Measurements from ENCODE around the gene IL13.

IL13 gene

GRCh38 chr5:132677682-132678400 is 19.9 kb downstream of the IL13 start:
- Histone ChIP-seq H3K36me3 (ENCODE audit: control insufficient read depth, insufficient read depth, low read length) (no peaks in the 10 kb centered on the region), H3K27me3 (ENCODE audit: control insufficient read depth, insufficient read depth, low read length) (no peaks in the 10 kb centered on the region), H3K9me3 (ENCODE audit: control insufficient read depth, low read length) (no peaks in the 10 kb centered on the region), H3K4me1 (no peaks in the 10 kb centered on the region), H3K9ac (no peak overlapping the region), H3K79me2 (no peaks in the 10 kb centered on the region), H3K4me2 (ENCODE audit: low read length) (no peak overlapping the region), H3K4me3 (ENCODE audit: low read depth, low read length) (no peak overlapping the region), H2AFZ (no peak overlapping the region), H3K27ac (no peak overlapping the region)
- TF ChIP-seq CTCF (IDR thresholded peaks at IDR 0.05): no peak

- no peak for TF ChIP-seq CTCF (IDR thresholded peaks at IDR 0.05)
- H3K4me2 ChIP-seq (ENCODE audit: low read length): no peak overlapping the region
- H3K27ac ChIP-seq: no peak overlapping the region
- no peaks in the 10 kb centered on the region for H3K36me3 ChIP-seq (ENCODE audit: control insufficient read depth, insufficient read depth, low read length)
- no peaks in the 10 kb centered on the region for H3K9me3 ChIP-seq (ENCODE audit: control insufficient read depth, low read length)
- no peak overlapping the region for H2AFZ ChIP-seq
- H3K27me3 ChIP-seq (ENCODE audit: control insufficient read depth, insufficient read depth, low read length): no peaks in the 10 kb centered on the region
- no peaks in the 10 kb centered on the region for H3K4me1 ChIP-seq
- no peak overlapping the region for H3K9ac ChIP-seq
- no peaks in the 10 kb centered on the region for H3K79me2 ChIP-seq
- H3K4me3 ChIP-seq (ENCODE audit: low read depth, low read length): no peak overlapping the region
These were observed 20.8 kb downstream of the IL13 start for GRCh38 chr5:132678735-132679134.

GRCh38 chr5:132679166-132679565 is 21.2 kb downstream of the IL13 start:
- H3K4me2 ChIP-seq (ENCODE audit: low read length): no peak overlapping the region
- H3K4me1 ChIP-seq: no peaks in the 10 kb centered on the region
- no peak overlapping the region for H3K4me3 ChIP-seq (ENCODE audit: low read depth, low read length)
- no peaks in the 10 kb centered on the region for H3K79me2 ChIP-seq
- no peaks in the 10 kb centered on the region for H3K27me3 ChIP-seq (ENCODE audit: control insufficient read depth, insufficient read depth, low read length)
- no peaks in the 10 kb centered on the region for H3K36me3 ChIP-seq (ENCODE audit: control insufficient read depth, insufficient read depth, low read length)
- TF ChIP-seq CTCF (IDR thresholded peaks at IDR 0.05): no peak
- H3K27ac ChIP-seq: no peak overlapping the region
- no peak overlapping the region for H3K9ac ChIP-seq
- H2AFZ ChIP-seq: no peak overlapping the region
- no peaks in the 10 kb centered on the region for H3K9me3 ChIP-seq (ENCODE audit: control insufficient read depth, low read length)

- H3K9ac ChIP-seq: no peak overlapping the region
- no peaks in the 10 kb centered on the region for H3K36me3 ChIP-seq (ENCODE audit: control insufficient read depth, insufficient read depth, low read length)
- H3K9me3 ChIP-seq (ENCODE audit: control insufficient read depth, low read length): no peaks in the 10 kb centered on the region
- no peak for TF ChIP-seq CTCF (IDR thresholded peaks at IDR 0.05)
- no peak overlapping the region for H3K4me2 ChIP-seq (ENCODE audit: low read length)
- no peak overlapping the region for H2AFZ ChIP-seq
- no peaks in the 10 kb centered on the region for H3K27me3 ChIP-seq (ENCODE audit: control insufficient read depth, insufficient read depth, low read length)
- H3K79me2 ChIP-seq: no peaks in the 10 kb centered on the region
- H3K27ac ChIP-seq: no peak overlapping the region
- no peak overlapping the region for H3K4me3 ChIP-seq (ENCODE audit: low read depth, low read length)
- H3K4me1 ChIP-seq: no peaks in the 10 kb centered on the region
These were observed 21.9 kb downstream of the IL13 start for GRCh38 chr5:132679717-132680380.

Measured in parathyroid adenoma (tissue), 2 donors.